NCI-H1694 (cell line): ENCODE data around the gene LRIG2.
"Not testable (repeated sequence)": the region's sequence is repeated elsewhere in the genome, so short reads cannot be mapped to it uniquely, and the experiment has no call there.

Experiments used
- DNase-seq: peaks from one replicate; lab custom pipeline; 2025; lab: John Stamatoyannopoulos, UW

The LRIG2 gene

GRCh38 chr1:113126207-113126606 lies 53.2 kb downstream of the LRIG2 start:
- no peak for DNase-seq

- DNase-seq = no peak
These were observed 55.1 kb downstream of the LRIG2 start for GRCh38 chr1:113128116-113128515.

GRCh38 chr1:113129529-113130185 lies 56.7 kb downstream of the LRIG2 start:
- DNase-seq = no peak

GRCh38 chr1:113133038-113133437 lies 60.0 kb downstream of the LRIG2 start:
- no peak for DNase-seq

- DNase-seq = no peak
These were observed 60.8 kb downstream of the LRIG2 start for GRCh38 chr1:113133759-113134158.

GRCh38 chr1:113135460-113135859 lies 62.5 kb downstream of the LRIG2 start:
- DNase-seq = no peak

- DNase-seq = no peak
These were observed 63.5 kb downstream of the LRIG2 start for GRCh38 chr1:113136476-113136875.

- no peak for DNase-seq
These were observed 64.6 kb downstream of the LRIG2 start for GRCh38 chr1:113137563-113137962.

- no peak for DNase-seq
These were observed 65.8 kb downstream of the LRIG2 start for GRCh38 chr1:113138778-113139177.

- DNase-seq = no peak
These were observed 67.2 kb downstream of the LRIG2 start for GRCh38 chr1:113140176-113140575.

- DNase-seq = peak; percentile 68
These were observed 67.8 kb downstream of the LRIG2 start for GRCh38 chr1:113140588-113141446.

GRCh38 chr1:113141650-113142473 lies 68.9 kb downstream of the LRIG2 start:
- no peak for DNase-seq

GRCh38 chr1:113142791-113143190 lies 69.8 kb downstream of the LRIG2 start:
- DNase-seq = no peak

- no peak for DNase-seq
These were observed 73.5 kb downstream of the LRIG2 start for GRCh38 chr1:113146242-113147072.

GRCh38 chr1:113147073-113147625 lies 74.2 kb downstream of the LRIG2 start:
- DNase-seq = no peak

GRCh38 chr1:113147826-113148225 lies 74.8 kb downstream of the LRIG2 start:
- no peak for DNase-seq

- DNase-seq = not testable (repeated sequence)
These were observed 77.5 kb downstream of the LRIG2 start for GRCh38 chr1:113150494-113150893.

- no peak for DNase-seq
These were observed 80.3 kb downstream of the LRIG2 start for GRCh38 chr1:113153116-113153803.

GRCh38 chr1:113156368-113156767 lies 83.4 kb downstream of the LRIG2 start:
- DNase-seq = no peak

- not testable (repeated sequence) for DNase-seq
These were observed 85.7 kb downstream of the LRIG2 start for GRCh38 chr1:113158743-113159142.

- no peak for DNase-seq
These were observed 93.5 kb downstream of the LRIG2 start for GRCh38 chr1:113166473-113166872.
